Gastroesophageal sphincter (tissue), 4 donors: Measurements from ENCODE around the gene LRRC1. TPM values are rescaled to one million over a fixed set of nuclear protein-coding genes. Genes with fewer than 3 reads are reported as not detected.

ENCODE experiments used
- ATAC-seq: fragments of 150-250 bp; one replicate; pipeline ENCODE4 v1.9.1; 2016; ENCODE audit warnings: mild to moderate bottlenecking, moderate library complexity
- H3K27ac ChIP-seq, 4 donors: fragments of 200-600 bp; sonication (generic) in 3 of 4; 1 replicate in 3 of 4; 2 replicates in 1 of 4; pipeline ENCODE4 v1.5.1; 2016 to 2019
- H3K27me3 ChIP-seq: fragments of 200-600 bp; sonication (generic); one replicate; pipeline ENCODE4 v1.5.1; 2019
- H3K36me3 ChIP-seq, 2 donors: fragments of 200-600 bp; sonication (generic); one replicate each; pipeline ENCODE4 v1.5.1; 2019; ENCODE audit warnings: control low read depth in 1 of 2
- H3K4me1 ChIP-seq, 3 donors: fragments of 200-600 bp; sonication (generic); 1 replicate in 2 of 3; 2 replicates in 1 of 3; pipeline ENCODE4 v1.5.1; 2016 to 2019; ENCODE audit warnings: control low read depth in 2 of 3
- H3K4me3 ChIP-seq, 2 donors: fragments of 200-600 bp; sonication (generic); one replicate each; pipeline ENCODE4 v1.5.1; 2019; ENCODE audit warnings: mild to moderate bottlenecking in 1 of 2, moderate library complexity in 1 of 2
- H3K9me3 ChIP-seq, 3 donors: fragments of 200-600 bp; sonication (generic); one replicate each; pipeline ENCODE4 v1.5.1; 2017 to 2019; ENCODE audit warnings: control low read depth in 2 of 3
- EP300 ChIP-seq: sonication (generic); formaldehyde crosslinking; IDR thresholded peaks from one replicate; pipeline ENCODE4 v1.6.1; 2017; ENCODE audit warnings: antibody characterized with exemption, mild to moderate bottlenecking
- POLR2A ChIP-seq, 2 donors: fragments of 450-650 bp; IDR thresholded peaks; one replicate each; pipeline ENCODE4 v1.6.1; 2017; ENCODE audit warnings: antibody characterized with exemption in 2 of 2, mild to moderate bottlenecking in 2 of 2, moderate library complexity in 1 of 2
- POLR2AphosphoS5 ChIP-seq: sonication (generic); formaldehyde crosslinking; IDR thresholded peaks from one replicate; pipeline ENCODE4 v1.6.1; 2017; ENCODE audit warnings: antibody characterized with exemption
- WGBS, 2 donors: methylation state at CpG; one replicate each; pipeline ENCODE4 v1.1.5; 2018; ENCODE audit warnings: low coverage in 1 of 2; 5-methylcytosine and 5-hydroxymethylcytosine counted together
- total RNA-seq, 4 donors: library from RNA; depleted of rRNA; stranded (reverse); fragments of >200 nt; gene quantifications; one replicate each; pipeline ENCODE4 v1.1.0, GENCODE V29; 2016
- TF ChIP-seq, protein P1 (sequence below), 4 experiments: fragments of 200-600 bp in 2 of 4; fragments of 450-650 bp in 2 of 4; sonication (generic) in 1 of 4; IDR thresholded peaks; one replicate each; pipeline ENCODE4 v1.5.1; 2017 to 2019; ENCODE audit warnings: antibody characterized with exemption in 4 of 4, mild to moderate bottlenecking in 2 of 4, moderate library complexity in 2 of 4

LRRC1 gene
- total RNA-seq, 4 donors from 2014 or later = 12.4 to 28.3 (median 15.5) TPM

GRCh38 chr6:53921639-53922038 is 126.8 kb downstream of the LRRC1 start:
- H3K4me1 ChIP-seq = peaks cover 0 to 3% (median 0%) of the 10 kb centered on the region in 3 donors
- H3K27ac ChIP-seq = no peak overlapping the region
- H3K36me3 ChIP-seq = peaks cover 0 to 43% of the 10 kb centered on the region in 2 donors
- no peaks in the 10 kb centered on the region for H3K9me3 ChIP-seq
- 87 to 91% methylated on average over 2 of the region's 2 CpGs for WGBS, 2 donors
- TF ChIP-seq, protein P1, sequence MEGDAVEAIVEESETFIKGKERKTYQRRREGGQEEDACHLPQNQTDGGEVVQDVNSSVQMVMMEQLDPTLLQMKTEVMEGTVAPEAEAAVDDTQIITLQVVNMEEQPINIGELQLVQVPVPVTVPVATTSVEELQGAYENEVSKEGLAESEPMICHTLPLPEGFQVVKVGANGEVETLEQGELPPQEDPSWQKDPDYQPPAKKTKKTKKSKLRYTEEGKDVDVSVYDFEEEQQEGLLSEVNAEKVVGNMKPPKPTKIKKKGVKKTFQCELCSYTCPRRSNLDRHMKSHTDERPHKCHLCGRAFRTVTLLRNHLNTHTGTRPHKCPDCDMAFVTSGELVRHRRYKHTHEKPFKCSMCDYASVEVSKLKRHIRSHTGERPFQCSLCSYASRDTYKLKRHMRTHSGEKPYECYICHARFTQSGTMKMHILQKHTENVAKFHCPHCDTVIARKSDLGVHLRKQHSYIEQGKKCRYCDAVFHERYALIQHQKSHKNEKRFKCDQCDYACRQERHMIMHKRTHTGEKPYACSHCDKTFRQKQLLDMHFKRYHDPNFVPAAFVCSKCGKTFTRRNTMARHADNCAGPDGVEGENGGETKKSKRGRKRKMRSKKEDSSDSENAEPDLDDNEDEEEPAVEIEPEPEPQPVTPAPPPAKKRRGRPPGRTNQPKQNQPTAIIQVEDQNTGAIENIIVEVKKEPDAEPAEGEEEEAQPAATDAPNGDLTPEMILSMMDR (IDR thresholded peaks at IDR 0.05) = no peak
- no peak overlapping the region for H3K4me3 ChIP-seq
- H3K27me3 ChIP-seq = no peaks in the 10 kb centered on the region
- no peak for ATAC-seq

- ATAC-seq = no peak
- Histone ChIP-seq H3K4me3 (no peak overlapping the region), H3K27ac (no peak overlapping the region), H3K9me3 (no peaks in the 10 kb centered on the region), H3K36me3 (peaks cover 0 to 43% of the 10 kb centered on the region in 2 donors), H3K4me1 (peaks cover 0 to 12% (median 0%) of the 10 kb centered on the region in 3 donors), H3K27me3 (no peaks in the 10 kb centered on the region)
- no peak for TF ChIP-seq POLR2AphosphoS5
- 70 to 75% methylated on average over 7 to 8 of the region's 14 CpGs for WGBS, 2 donors
These were observed 127.8 kb downstream of the LRRC1 start for GRCh38 chr6:53922539-53922981.

DNA sequence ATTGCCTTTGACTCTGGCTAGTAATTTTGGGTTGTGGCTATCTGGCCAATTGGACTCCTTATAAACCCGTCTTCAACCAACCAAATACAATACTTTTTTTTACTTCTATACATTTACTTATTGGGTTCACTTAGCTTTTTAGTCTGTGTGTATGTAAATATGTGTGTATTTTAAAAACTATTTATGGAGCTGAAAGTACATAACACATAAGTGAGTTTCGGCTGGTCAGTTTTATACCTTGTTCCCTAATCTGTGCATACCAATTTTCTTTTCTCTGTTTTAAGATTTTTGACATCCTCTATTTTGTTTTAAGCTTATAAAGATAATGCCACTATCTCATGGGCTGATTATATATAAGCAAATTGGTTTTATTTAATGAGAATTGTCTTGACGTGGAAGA is 129.5 kb downstream of the LRRC1 start:
- Histone ChIP-seq H3K4me3 (no peak overlapping the region), H3K27ac (no peak overlapping the region), H3K9me3 (no peaks in the 10 kb centered on the region), H3K36me3 (peaks cover 0 to 41% of the 10 kb centered on the region in 2 donors), H3K4me1 (peaks cover 0 to 28% (median 6%) of the 10 kb centered on the region in 3 donors), H3K27me3 (no peaks in the 10 kb centered on the region)
- 90% methylated on average over 3 of the region's 3 CpGs for WGBS, 2 donors
- TF ChIP-seq, protein P1 (IDR thresholded peaks at IDR 0.05) = no peak
- TF ChIP-seq POLR2AphosphoS5 (no peak), POLR2A (IDR thresholded peaks at IDR 0.05) (no peak), EP300 (no peak)
- no peak for ATAC-seq

DNA sequence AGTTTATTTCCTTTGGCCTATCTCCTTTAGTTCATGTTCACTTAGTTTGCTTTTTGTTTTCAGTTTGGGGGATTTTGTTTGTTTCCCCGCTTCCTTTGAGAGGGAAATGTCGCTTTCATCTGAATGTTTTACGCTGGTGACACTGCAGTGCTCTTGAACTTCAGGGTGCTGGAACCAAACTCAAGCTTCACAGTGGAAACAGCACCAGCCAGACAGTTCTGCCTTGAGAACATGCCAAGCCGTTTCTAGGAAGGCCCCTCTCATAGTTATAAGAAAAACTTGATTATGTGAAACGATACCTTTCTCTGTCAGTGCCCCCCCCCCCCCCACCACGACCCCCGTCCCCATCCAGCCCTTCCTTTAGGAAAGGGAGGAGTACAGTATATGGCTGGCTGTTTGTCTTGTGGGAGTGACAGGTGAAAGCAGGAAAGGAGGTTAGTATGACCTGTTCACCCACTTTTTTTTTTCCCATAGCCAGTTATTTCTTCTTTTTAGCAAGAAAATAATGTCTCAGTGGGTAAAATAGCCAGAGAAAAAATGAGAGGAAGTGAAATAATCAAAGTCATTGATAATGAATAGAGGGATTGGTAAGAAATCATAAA is 130.1 kb downstream of the LRRC1 start:
- peaks cover 0 to 32% (median 6%) of the 10 kb centered on the region in 3 donors for H3K4me1 ChIP-seq
- H3K9me3 ChIP-seq = no peaks in the 10 kb centered on the region
- TF ChIP-seq EP300 (no peak), POLR2AphosphoS5 (no peak), POLR2A (IDR thresholded peaks at IDR 0.05) (no peak)
- TF ChIP-seq, protein P1 (IDR thresholded peaks at IDR 0.05) = no peak
- peaks cover 0 to 35% of the 10 kb centered on the region in 2 donors for H3K36me3 ChIP-seq
- H3K27me3 ChIP-seq = no peaks in the 10 kb centered on the region
- H3K4me3 ChIP-seq = no peak overlapping the region
- WGBS, 2 donors = 52 to 73% methylated on average over 2 to 7 of the region's 7 CpGs
- no peak for ATAC-seq
- no peak overlapping the region for H3K27ac ChIP-seq

- Histone ChIP-seq H3K27me3 (no peaks in the 10 kb centered on the region), H3K36me3 (peaks cover 0 to 25% of the 10 kb centered on the region in 2 donors), H3K4me1 (peaks cover 0 to 32% (median 6%) of the 10 kb centered on the region in 3 donors), H3K4me3 (no peak overlapping the region), H3K9me3 (no peaks in the 10 kb centered on the region), H3K27ac (no peak overlapping the region)
- TF ChIP-seq, protein P1 (IDR thresholded peaks at IDR 0.05) = no peak
- TF ChIP-seq POLR2AphosphoS5 (no peak), POLR2A (IDR thresholded peaks at IDR 0.05) (no peak), EP300 (no peak)
- no peak for ATAC-seq
- WGBS, 2 donors = 98% methylated on average over 6 of the region's 6 CpGs; no CpG with 5 or more reads in 1 of the 2 donors
These were observed 131.1 kb downstream of the LRRC1 start for GRCh38 chr6:53925891-53926290.
